HG03575 (cell line): ENCODE measurements around the gene SDK2.

ENCODE experiments used
- ATAC-seq: cut with Tn5 transposase; IDR thresholded peaks from one replicate; pipeline ENCODE4 v1.9.1; 2021; ENCODE audit not compliant: unreplicated experiment, insufficient number of reproducible peaks, low FRiP score; ENCODE audit errors: extremely low read depth

The SDK2 gene

GRCh38 chr17:73354423-73355284, 289.6 kb downstream of the SDK2 start:
- no peak for ATAC-seq

DNA sequence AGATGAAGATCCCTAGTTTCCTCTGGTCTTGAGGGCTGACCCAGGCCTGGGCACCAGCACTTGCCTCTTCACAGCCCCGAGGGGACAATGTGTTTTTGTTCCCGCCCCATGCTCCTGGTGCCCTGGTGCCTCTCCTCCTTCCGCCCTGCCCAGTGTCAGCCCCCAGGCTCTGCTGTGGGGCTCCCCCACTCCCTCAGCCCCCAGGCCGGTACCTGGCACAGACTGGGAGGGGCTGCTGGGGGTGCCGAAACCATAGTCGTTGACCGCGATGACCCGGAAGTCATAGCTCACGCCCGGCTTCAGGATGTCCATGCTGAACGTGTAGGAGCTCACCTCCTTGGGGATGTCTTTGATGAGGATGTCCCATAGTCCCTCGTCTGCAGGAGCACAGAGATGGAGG, 292.0 kb downstream of the SDK2 start:
- ATAC-seq: no peak

DNA sequence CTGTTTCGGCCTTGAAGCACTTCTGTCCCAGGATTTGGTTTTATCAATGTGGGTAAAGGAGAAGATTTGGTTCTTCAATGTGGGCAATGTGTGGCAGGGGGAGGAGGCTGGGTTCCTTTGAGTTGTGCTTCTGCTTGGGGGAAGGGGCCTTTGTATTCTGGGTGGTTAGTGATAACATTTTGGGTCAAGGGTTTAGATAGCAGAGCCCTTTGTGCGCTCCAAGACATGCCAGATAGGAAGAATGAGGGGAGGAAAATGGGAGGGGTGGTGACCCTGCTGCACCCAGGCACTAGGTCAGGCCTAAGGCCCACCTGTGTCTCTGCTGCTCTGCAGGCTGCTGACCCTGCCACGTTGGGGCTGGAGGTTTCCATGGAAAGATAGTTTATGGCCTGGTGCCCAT, 292.5 kb downstream of the SDK2 start:
- no peak for ATAC-seq

DNA sequence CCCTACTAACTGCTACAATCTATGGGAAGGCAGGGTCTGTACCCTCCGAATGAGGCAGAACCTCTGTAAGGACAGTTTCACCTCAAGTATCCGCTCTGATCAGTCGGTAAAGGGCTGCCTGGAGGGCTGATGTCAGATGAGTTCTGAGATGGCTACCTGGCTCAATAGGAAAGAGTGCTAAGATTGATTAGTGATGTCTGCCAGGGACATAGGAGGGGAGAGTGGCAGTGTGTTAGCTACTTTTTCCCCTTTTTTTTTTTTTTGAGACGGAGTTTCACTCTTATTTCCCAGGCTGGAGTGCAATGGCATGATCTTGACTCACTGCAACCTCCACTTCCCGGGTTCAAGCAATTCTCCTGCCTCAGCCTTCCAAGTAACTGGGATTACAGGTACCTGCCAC, 293.4 kb downstream of the SDK2 start:
- no peak for ATAC-seq

DNA sequence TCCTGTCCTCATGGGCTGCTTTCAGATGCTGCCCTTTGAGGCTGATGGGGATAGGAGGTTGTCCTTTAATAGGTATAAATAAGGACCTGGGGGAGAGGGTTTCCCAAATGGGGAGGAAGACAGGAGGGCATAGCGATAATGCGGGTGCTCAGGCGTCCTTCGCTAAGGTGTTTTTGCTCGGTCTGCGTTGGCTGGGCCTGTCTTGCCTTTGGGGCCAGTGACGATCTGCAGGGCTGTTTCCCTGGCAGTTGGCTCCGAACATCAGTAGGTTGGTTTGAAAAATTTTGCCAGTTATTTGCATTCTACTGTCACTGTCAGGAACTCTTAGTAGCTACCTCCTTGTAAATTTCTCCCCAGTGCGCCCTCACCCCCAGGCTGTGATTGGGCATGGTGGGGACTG, 294.6 kb downstream of the SDK2 start:
- no peak for ATAC-seq

GRCh38 chr17:73349138-73349537, 295.1 kb downstream of the SDK2 start:
- ATAC-seq: no peak

DNA sequence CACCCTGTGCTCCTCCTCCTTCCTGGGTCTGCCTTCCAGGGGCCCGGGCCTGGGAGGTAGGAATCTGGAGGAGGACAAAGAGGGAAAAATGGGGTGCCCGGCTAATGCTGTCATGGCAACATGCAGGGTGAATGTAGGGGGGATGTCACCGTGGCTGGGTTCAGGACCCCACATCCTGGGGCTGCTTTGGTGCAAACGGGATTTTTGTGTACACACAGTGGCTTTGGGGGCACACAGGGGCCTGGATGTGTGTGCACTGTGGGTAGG, 295.5 kb downstream of the SDK2 start:
- ATAC-seq: no peak

GRCh38 chr17:73348018-73348828, 296.0 kb downstream of the SDK2 start:
- ATAC-seq: no peak

- ATAC-seq: no peak
These were observed 296.9 kb downstream of the SDK2 start for GRCh38 chr17:73347351-73347750.

DNA sequence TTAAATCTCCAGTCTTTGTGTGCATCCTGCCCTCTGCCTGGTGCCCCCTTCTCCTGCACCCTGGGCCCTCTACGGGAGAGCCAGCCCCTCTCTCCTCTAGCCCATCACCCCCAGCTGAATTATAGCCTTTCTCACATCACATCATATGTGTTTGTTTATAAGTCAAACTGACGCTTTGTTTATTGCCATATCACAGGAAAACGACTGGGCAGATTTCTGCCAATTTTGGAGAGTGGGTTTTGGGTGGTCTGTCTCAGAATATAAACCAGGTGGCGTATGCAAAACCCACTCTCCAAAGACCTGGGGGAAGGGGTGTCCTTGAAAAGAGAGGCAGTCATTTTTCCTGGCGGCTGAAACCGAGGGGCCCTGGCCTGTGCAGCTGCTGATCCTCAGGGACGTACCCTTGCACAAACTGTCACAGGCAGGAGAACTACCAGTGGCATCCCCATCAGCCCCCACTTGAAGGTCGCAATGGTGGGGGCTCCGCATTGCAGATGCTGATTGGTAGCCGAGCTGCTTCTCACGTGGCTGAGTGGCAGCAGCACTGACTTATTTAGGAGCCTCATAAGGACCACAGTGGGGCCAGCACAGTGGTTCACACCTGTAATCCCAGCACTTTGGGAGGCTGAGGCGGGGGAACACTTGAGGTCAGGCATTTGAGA, 297.6 kb downstream of the SDK2 start:
- ATAC-seq: no peak

DNA sequence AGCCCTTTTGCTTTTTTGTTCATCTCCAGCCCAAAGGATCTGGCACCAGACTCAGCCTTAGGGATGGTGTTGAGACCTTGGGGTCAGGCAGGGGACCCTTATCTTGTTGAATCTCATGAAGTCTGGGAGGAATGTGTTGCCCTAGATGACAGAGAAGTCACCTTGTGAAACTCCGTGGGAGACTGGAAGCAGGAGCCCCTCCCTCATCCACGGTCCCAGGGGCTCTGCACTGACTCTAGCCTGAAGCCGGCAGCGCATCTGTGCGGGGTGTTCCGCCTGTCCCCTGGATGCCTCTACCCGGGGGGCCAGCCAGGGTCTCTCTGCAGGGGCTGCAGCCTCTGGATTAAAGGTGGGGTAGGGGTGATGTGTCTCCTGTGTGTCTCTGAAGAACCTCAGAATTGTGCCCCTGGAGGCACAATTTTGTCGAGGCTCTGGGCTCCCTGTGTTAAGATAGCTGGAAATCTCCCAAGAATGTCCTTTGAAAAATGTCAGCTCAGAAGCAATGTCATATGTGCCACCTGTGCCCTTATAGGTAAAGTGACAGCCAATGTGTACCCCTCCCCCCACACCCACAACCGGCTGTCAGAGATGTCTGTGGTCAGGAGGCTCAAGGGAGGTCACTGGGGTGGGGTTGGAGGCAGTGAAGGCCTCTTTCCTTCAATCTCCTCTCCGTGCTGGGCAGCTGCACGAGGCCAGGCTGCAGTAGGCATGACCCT, 300.3 kb downstream of the SDK2 start:
- ATAC-seq: no peak

DNA sequence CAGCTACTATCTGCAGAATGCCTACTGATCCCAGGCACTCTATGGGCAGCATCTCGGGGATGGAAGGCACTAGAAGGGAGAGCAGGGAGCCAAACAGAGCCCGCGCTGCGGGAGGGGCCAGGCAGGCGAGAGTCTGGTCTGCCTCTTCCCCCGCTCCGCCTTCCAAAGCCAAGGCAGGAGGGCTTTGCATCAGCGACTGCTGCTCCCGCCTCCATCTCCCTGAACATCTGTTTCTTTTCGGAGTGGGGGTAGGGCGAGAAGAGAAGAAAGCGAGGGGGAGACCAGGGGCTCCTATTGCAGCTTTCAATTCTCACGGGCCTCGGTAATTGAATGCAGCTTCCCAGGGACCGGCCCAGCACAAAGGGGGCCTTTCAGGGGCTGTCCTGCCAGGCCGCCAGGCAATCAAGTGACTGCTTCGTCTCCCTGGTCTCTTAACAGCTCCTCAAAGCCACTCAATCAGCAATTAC, 301.0 kb downstream of the SDK2 start:
- no peak for ATAC-seq

GRCh38 chr17:73342541-73343167, 301.6 kb downstream of the SDK2 start:
- no peak for ATAC-seq

GRCh38 chr17:73342050-73342522, 302.2 kb downstream of the SDK2 start:
- ATAC-seq: no peak

DNA sequence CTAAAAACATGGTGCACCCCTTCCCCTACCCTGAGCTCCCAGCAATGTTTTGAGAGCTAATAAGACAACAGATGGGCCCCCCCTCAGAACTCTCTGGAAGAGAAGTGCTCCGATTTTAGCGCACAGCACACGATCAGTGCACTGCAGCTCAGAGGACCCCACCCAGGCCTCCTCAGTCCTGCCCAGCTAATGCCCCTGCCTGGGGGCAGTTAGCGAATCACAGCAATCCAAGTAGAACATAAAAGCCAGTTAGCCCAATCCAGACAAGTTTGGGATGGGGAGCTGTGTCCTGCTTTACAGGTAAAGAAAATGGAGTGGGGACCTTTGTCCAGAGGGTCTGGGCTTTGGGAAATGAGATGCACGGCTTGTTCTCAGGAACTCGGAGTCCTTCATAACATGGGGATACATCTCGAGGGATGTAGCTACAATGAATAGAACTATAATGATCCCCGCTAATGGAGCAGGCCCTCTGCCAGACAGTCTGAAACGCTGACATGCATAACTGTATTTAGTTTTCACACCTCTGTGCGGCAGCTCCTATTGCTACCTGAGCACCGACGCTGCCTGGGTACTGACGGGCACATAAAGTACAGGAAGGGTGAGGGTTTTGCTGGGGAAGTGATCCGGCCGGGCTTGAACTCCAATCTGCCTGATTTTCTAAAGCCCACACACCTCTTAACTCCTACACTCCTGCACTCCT, 302.7 kb downstream of the SDK2 start:
- ATAC-seq: no peak

DNA sequence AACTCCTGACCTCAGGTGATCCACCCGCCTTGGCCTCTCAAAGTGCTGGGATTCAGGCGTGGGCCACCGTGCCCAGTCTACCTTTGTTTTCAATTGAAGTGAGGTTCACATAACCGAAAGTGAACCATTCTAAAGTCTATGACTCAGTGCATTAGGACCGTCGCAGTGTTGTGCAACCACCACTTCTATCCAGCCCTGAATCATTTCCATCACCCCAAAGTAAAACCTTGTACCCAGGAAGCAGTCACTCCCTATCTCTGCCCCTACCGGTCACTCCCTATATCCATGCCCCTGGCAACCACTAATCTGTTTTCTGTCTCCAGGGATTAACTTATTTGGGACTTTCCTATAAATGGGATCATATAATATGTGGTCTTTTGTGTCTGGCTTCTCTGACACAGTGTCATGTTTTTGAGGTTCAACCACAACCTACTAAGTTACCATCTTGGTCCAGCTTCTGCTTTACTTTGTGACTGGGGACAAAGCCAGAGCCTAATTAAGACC, 304.1 kb downstream of the SDK2 start:
- no peak for ATAC-seq

DNA sequence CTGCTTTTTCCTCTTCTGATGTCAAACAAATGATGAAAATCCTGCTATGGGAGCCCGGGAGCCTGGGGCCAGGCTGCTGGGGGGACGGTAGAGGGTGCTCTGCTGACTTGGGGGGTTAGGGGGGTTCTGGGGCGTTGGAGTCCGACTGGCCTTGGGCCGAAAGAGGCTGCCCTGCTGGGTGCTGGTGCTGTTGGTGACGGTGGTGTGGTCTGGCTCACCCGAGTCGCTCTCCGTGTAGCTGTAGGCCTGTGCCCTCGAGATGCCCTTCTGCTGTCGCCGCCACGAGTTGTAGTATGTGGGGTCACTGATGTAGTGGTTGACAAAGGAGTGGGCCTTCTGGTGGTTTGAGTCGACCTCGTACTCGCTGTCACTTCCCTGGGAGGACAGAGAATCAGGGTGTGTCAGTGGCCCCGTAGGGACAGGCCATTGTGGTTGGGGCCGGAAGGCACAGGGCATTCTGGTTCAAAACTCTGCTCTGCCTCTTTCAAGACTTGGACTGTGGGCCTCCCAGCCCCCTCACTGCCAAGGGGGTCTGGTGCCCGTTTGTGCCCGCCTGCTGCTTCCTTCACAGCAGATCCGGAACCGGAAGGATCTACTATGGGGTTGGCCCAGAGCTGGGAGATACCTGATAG, 305.6 kb downstream of the SDK2 start:
- ATAC-seq: no peak
